ENCODE measurements around the gene NOL6.
"Not testable (repeated sequence)": the region's sequence is repeated elsewhere in the genome, so short reads cannot be mapped to it uniquely, and the experiment has no call there.

NOL6 gene

GRCh38 chr9:33472171-33472880, 1.4 kb downstream of the NOL6 start:
- no peak for DNase-seq

DNA sequence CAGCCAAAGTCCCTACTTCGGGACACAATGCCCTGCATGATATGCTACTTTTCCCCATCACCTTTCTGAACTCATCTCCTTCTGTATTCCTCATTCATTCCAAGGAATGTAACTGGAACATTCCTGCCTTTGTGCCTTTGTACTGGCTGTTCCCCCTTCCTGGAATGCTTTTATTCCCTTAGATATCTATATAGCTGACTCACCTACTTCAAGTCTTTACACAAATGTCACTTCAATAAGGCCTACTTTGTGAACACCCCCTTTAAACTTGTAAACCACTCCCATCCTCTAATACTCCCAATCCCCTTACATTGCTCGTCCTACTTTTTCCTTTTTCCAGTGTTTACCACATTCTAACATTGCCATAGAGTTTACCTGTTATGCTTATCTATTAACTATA, 2.4 kb downstream of the NOL6 start:
- DNase-seq = no peak

DNA sequence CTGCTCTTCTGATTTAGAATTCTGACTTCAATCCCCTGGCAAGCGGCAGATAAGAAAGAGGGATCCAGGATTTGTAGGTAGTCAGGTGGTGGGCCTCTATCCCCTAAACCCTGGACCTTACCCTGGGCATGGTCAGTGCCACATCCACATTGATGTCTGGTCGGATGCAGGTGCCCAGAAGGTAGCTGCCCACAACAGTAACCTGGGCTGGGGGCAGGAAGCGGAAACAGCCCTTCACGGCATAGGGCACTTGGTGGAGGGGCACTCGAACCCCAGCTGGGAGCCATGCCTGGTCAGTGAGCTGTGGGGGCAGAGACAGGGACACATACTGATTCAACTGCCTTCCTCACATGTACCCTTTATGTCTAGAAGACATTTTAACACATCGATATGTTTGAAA, 3.8 kb downstream of the NOL6 start:
- no peak for DNase-seq

GRCh38 chr9:33468797-33469621, 4.7 kb downstream of the NOL6 start:
- no peak for DNase-seq

GRCh38 chr9:33468215-33468730, 5.5 kb downstream of the NOL6 start:
- DNase-seq = no peak

DNA sequence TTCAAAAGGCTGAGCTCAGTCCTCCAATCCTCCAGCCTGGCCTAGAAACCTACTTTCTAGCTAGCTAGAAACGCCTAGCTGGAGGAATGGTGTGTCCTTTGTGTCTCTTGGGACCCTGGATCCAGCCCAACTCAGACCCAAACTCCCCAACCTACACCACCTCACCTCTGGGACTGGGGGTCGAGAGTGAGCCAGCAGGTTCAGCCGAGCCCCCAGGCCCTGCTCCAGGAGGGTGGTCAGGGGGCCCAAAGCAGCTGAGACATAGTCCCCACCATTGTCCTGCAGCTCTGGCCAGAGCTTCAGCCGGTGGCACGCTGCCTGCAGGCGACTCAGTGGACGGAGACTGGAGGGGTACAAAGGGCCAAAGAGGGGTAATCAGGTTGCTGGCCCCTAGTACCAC, 6.2 kb downstream of the NOL6 start:
- no peak for DNase-seq

- peak; percentile 17 for DNase-seq
Observed at GRCh38 chr9:33466565-33467495, 6.9 kb downstream of the NOL6 start.

GRCh38 chr9:33465596-33466564, 7.8 kb downstream of the NOL6 start:
- no peak for DNase-seq

DNA sequence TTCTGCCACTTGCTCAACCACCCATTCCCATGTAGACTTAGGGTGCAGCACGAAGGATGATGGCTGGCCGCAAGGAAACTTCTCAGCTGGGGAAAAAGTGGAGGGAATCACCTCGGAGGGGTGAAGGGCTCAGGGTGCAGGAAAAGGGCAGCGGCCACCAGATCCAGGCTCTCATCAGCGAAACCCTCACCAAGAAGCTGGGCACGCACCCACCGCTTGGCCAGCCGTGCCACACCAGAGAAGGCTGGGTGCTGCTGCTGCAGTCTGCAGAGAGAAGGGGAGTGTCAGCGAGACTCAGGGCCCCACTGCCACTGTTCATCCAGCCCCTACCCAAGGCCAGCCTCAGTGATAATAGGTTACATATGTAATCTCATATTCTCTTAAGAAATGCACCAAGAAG, 8.6 kb downstream of the NOL6 start:
- no peak for DNase-seq

DNA sequence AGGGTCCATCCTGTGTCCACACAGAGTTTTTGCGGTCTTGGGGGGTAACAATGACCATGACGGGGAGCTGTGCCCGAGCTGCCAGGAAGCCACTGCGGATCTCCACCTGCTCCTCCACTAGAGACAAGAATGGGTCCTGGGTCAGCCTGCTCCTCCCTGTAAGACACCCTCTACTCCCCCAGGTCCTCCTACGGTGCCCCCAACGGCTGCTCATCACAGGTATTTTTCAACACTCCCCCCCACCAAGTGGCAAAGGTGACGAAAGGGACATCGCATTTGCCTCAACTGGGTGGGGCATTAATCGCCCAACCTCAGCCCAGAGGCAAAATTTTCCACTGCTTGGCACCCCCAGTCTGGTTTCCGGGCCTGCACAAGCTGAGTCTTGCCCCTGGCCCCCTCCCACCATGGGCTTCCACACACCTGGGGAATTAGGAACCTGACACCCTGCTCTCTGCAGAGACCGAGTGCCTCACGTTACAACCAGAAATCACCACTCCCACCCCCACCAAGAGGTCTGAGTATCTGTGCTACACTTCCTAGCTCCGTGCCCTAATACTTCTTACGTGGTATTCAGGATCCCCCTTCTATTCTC, 9.6 kb downstream of the NOL6 start:
- no peak for DNase-seq

DNA sequence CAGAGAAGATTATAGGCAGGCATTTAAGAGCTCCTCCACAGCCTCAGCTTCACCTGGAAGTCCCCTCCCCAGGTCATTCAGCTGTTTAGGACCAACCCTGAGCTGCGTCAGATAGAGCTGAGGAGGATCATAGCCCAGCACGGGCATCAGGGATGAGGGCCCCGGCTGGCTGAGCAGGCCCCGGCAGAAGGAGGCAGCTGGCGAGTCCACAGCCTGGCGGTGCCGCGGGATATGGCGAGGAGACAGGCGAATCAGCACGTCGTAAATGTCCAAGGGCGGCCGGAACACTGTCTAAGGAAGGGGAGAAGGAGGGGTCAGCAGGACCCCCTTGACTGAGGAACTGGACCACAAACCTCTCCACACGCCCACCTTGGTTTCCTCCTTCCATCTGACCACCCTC, 10.6 kb downstream of the NOL6 start:
- DNase-seq = no peak

DNA sequence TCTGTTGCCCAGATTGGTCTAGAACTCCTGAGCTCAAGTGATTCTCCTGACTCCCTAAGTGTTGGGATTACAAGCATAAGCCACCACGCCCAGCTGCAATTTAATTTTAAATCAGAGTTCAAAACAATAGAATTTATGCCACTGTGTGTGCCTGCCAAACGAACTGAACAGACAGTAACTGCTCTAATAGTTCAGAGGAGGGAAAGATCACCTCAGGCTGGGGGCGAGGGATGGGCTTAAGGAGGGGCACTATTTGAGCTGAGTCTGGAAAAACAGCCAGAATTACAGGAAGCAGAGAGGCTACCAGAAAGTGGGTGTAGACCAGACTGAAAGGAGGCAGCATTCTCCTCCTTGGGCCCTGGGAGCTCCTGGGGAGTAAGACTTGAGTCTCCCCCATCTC, 12.2 kb downstream of the NOL6 start:
- no peak for DNase-seq

GRCh38 chr9:33460854-33461253, 12.9 kb downstream of the NOL6 start:
- no peak for DNase-seq

DNA sequence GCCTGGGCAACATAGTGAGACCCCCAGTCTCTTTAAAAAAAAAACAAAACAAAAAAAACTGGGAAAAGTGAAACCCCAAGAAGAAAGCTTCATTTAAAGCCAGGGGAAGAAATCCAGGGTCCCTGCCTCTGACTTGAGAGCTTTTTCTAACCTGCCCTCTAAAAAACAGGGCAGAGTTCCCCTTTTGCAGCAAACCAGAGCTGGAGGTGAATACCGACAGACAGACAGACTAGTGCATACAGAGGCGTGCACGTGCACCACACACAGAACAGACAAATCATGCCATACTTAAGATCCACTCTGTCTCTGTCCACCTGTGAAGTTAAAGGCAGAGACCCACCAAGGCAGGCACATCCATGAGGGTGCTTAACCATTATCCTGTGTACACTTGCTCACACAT, 14.6 kb downstream of the NOL6 start:
- no peak for DNase-seq

- DNase-seq = no peak
Observed at GRCh38 chr9:33458444-33458843, 15.3 kb downstream of the NOL6 start.

- DNase-seq = no peak
Observed at GRCh38 chr9:33455945-33456344, 17.8 kb downstream of the NOL6 start.

GRCh38 chr9:33455456-33455855, 18.3 kb downstream of the NOL6 start:
- not testable (repeated sequence) for DNase-seq

DNA sequence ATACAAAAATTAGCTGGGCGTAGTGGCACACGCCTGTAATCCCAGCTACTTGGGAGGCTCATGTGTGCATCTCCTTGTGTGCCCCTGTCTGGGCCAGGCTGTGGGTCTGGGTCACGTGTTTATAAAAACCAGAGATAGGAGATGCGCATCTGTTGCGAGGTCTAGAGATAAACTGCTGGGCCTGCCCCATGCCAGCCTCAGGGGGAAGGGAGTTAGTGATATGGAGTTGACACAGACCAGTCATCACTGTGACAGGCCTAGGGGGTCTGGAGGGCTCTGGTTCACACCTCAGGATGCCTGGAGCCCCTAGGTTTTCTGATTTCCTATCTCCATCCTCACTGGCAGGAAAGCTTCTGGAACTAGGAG, 19.1 kb downstream of the NOL6 start:
- not testable (repeated sequence) for DNase-seq

- DNase-seq = no peak
Observed at GRCh38 chr9:33453999-33454660, 19.6 kb downstream of the NOL6 start.

DNA sequence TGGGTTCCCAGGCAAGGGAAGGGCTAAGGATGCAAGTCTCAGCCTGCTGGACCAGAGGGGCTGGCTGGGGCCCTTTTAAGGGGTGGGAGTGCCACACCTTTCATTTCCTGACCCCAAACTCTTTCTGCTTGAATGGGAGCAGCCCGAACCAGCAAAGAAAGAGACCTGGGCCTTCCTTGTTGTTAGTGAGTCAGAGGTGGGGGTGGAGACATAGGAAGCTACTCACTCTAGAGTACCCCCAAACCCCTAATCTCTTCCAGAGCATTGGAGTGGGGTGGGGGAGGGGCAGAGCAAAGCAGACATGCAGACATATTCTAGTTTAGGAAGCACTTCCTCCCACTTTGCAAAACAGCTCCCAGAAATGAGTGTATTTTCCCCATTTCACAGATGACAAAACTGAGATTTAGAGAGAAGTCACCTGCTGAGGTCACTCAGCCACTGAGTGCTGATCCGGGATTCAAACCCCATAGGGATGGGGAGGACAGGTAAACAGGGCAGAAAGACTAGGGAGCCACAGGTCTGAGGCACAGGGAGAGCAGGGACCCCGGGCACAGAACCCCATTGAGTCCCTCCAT, 20.4 kb downstream of the NOL6 start:
- peak; percentile 31 for DNase-seq
